Neural progenitor cell (in vitro differentiated cells): ENCODE measurements around the gene SDK1.

Source experiments
- CTCF ChIP-seq: fragments of 200-600 bp; sonication (generic); IDR thresholded peaks from 2 replicates; pipeline ENCODE4 v1.5.1; 2017; ENCODE audit warnings: antibody characterized with exemption, mild to moderate bottlenecking
- EZH2phosphoT487 ChIP-seq: fragments of 200-600 bp; sonication (generic); IDR thresholded peaks from 2 replicates; pipeline ENCODE4 v1.6.1; 2017; ENCODE audit warnings: antibody characterized with exemption

GRCh38 chr7:3942276-3942675 lies 641.2 kb downstream of the SDK1 start:
- TF ChIP-seq CTCF (no peak), EZH2phosphoT487 (no peak)
